Activated naive CD4-positive, alpha-beta T cell treated with Interleukin-2 at 50 U/mL for 16 hours (primary cell): ENCODE data around the gene GOLGA6C.
"Not testable (repeated sequence)": the region's sequence is repeated elsewhere in the genome, so short reads cannot be mapped to it uniquely, and the experiment has no call there.

ENCODE experiments used
- DNase-seq: peaks from one replicate; pipeline ENCODE4 v3.0.0-alpha.2; 2020

Gene GOLGA6C, protein sequence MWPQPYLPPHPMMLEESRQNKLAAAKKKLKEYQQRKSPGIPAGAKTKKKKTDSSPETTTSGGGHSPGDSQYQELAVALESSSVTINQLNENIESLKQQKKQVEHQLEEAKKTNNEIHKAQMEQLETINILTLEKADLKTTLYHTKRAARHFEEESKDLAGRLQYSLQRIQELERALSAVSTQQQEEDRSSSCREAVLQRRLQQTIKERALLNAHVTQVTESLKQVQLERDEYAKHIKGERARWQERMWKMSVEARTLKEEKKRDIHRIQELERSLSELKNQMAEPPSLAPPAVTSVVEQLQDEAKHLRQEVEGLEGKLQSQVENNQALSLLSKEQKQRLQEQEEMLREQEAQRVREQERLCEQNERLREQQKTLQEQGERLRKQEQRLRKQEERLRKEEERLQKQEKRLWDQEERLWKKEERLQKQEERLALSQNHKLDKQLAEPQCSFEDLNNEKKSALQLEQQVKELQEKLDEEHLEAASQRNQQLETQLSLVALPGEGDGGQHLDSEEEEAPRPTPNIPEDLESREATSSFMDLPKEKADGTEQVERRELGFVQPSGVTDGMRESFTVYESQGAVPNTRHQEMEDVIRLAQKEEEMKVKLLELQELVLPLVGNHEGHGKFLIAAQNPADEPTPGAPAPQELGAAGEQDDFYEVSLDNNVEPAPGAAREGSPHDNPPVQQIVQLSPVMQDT

DNA sequence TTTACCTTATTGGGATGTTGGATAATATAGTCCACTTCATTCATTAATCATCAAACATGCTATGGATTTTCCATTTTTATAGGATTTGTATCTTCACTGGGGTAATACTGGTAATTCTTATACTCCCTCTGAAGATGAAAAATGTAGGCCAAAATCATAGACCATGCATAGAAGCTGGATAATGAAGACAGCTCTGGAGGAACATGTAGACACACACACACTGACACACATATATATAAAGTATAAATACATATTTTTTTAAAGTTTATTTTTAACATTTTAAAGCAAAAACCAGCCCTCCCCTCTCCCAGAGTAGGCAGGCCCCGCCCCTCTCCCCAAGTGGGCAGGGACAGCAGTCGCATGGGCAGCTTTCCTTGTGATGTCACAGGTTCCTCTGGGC lies at the start of gene GOLGA6C:
Gene GOLGA6C (plus strand): TSS at position 301 of the 400 bp plus-strand sequence. CDS start 265 bp downstream, outside the sequence.
- not testable (repeated sequence) for DNase-seq

DNA sequence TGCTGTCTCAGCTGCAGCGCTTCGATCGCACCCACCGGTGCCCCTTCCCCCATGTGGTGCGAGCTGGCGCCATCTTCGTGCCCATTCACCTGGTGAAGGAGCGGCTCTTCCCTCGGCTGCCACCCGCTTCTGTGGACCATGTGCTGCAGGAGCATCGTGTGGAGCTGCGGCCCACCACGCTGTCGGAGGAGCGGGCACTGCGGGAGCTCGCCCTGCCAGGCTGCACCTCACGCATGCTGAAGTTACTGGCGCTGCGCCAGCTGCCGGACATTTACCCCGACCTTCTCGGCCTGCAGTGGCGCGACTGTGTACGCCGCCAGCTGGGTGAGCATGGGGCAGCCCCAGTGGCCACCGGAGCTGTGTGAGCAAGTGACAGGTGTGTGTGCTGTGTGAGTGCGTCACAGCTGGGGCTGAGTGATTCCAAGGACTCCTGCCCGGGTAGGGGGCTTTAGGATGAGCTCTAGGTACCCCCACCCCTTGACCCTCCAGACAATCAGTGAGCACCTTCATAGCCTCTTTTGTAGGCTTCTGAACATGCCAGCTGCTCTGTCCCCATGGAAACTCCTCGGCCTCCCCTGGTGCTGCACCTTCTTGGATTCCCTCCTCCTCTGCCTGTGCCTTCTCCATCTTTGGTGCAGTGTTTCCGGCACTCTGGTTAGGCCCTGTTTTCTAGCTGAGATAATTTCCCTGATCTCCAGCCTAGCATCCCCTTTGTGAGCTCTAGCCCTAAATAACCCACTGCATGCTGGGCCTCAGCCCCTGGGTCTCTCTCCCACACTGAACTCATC lies 49.4 kb upstream of the GOLGA6C start:
- DNase-seq, result no peak

DNA sequence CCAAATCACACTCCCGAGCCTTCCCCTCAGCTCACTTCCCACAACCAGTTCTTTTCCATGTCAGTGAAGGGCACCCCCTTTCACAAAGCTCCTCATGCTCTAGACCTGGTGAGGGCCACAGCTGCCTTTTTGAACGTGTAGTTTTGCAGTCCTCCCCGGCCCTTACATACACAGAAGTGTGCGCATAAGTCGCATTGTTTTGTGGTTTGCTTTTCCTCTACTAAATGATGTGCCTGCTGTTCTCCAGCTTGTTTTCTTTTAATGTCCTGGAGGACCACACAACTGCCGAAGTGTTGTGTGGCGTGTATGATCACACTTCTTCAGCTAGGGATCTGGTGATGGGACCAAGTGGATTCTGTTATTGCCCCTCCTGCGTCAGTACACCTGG lies 48.9 kb upstream of the GOLGA6C start:
- no peak for DNase-seq

DNA sequence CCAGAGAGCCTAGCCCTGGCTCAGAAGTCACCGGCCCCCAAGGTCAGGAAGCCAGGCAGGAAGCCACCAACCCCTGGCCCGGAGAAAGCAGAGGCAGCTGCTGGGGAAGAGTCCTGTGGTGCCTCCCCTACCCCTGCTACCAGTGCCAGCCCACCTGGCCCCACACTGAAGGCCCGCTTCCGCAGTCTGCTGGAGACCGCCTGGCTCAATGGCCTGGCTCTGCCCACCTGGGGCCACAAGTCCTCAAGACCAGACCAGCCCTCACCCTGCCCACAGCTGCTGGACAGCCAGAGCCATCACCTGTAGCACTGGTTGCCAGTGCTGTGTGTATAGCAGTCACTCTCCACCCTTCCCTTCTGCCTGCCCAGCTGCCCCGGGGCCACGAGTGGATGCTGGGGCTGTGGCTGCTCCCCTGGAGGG lies 47.3 kb upstream of the GOLGA6C start:
- DNase-seq, result no peak

DNA sequence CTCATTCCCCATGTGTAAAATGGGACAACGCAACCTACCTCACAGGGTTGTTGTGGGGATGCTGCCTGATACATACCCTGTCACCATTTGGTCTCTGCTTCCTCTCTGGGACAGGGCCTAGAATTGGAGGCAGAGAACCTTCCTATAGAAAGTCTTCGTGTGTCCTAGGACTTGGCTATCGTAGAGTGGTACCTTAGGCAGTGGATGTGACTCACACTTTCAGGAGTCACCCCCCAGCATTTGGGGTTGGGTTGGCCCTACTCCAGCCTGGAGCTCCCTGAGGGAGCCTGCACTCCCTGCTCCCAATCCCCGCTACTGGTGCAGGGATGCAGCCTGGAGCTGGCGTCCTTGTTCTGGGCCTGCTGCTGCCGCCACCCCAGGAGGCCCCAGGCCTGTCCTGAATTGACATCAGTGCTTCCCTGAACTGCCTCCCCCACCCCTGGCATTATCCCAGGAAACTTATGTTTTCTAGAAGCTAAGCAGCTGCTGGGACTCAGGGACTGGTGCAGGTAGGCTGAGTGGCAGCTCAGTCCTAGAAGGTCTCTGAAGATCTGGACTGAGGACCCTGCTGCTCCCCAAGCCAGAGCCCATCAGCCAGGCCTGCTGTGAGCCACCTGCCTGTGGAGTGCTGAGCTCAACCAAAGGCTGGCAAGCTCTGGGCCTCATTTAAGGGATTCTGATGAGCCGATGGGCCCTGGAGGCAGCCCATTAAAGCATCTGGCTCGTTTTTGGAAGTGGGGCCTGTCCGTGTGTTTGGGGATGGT lies 46.5 kb upstream of the GOLGA6C start:
- DNase-seq, result no peak

DNA sequence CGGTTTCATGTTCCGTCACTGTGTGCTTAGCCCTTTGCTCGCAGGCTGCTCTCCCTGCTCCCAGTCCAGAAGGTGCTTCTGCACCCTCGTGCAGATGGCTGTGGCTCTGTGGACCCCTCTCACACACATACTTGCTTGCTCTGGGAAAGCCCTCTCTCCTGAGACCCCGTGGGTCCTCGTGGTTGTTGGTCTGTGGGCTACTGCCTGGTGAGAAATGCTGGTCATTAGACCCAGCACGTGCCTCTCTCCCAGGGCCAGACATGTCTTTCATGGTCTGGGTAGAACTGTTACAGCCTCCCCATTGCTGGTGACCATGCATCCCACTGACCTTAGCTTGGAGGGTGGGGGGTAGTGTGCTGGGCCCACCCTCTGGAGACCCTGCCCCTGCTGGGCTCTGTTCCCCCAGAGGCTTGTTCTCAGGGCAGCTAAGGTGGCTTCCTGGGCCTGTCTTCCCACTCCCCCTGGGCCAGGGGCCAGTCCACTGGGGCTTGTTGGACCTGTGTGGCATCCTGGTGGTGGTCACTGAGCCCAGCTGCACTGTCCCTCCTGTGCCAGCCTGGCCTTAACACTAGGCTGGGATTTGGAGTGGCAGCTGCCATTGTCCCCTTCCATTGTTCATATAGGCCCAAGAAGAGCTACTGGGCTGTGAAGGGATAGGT lies 45.8 kb upstream of the GOLGA6C start:
- no peak for DNase-seq

DNA sequence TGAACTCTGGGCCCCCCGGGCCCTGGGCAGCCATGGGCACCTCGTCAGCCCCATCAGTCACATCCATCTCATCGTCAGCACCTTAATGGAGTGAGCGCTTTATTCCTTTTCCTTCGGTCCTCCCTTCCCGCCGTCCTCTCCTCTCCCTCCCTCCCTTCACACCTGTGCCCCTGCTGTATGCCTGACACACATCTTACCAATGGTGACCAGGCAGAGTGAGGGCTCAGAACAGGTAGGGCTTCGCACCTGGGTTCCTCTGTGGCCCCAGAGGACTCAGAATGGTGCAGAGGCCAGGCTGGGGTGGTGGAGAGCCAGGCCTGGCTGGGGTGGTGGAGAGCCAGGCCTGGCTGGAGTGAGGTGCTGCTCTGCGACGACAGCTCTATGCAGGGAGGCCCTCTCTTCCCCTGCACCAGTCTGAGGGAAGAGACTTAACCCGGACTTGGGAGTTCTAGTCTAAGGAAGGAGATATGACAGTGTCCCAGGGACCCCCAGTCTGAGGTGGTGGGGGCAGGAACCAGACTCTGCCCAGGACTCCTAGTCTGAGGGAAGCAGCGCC lies 44.8 kb upstream of the GOLGA6C start:
- no peak for DNase-seq

DNA sequence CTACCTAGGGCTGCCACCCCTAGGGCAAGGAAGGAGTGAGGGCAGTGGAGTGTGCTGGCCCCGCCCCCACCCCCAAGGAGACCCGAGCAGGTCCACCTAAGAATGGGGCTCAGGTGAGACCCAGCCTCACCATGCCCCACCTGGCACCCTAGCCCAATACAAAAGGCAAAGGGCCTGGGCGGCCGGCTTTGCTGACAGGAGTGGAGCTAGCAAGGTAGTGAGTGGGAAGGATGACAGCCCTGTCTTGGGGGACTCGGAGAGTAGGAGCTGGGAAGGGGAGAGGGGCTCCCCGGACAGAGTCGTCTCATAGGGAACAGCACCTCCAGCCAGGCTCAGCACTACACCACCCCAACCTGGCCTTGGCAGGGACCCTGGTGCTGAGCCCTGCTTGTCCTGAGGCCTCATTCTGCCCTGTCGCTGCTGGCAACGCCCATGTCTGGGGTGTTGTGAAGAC lies 44.3 kb upstream of the GOLGA6C start:
- DNase-seq, result no peak

DNA sequence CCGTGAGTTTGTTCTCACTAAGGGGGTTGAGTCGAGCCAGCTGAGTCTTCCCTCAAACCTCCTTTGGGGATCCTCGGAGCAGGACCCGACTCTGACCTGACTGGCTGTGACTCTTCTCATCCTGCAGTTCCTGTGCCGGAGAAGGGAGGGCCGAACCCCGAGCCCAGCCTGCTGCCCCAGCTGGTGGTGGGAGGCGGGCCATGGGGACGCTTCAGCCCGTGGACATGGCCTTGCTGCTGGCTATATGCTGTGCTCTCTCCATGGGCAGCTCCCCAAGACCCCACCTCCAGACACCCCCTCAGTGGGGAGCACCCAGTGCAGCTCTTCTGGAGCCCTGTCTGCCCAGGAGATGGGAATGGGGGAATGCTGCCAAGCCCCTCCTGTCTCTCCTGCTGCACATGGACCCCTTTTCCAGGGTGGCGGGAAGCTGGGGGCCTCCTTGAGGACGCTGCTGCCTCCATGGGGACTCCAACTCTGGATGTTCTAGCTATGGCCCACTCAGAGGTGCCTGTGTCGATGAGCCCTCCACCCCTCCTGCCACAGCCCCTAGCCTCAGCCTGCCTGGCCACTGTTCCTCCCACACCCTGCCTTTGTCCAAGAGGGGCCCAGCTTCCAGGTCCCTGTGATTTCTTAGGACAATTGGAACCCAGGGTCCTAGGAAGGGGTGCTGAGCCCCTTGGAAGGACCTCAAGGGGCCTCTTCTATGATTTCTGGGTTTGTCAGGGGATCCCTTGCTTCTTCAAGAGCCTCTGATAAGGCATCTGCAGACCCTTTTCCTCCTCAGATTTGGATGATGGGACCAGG lies 43.6 kb upstream of the GOLGA6C start:
- DNase-seq, result no peak

DNA sequence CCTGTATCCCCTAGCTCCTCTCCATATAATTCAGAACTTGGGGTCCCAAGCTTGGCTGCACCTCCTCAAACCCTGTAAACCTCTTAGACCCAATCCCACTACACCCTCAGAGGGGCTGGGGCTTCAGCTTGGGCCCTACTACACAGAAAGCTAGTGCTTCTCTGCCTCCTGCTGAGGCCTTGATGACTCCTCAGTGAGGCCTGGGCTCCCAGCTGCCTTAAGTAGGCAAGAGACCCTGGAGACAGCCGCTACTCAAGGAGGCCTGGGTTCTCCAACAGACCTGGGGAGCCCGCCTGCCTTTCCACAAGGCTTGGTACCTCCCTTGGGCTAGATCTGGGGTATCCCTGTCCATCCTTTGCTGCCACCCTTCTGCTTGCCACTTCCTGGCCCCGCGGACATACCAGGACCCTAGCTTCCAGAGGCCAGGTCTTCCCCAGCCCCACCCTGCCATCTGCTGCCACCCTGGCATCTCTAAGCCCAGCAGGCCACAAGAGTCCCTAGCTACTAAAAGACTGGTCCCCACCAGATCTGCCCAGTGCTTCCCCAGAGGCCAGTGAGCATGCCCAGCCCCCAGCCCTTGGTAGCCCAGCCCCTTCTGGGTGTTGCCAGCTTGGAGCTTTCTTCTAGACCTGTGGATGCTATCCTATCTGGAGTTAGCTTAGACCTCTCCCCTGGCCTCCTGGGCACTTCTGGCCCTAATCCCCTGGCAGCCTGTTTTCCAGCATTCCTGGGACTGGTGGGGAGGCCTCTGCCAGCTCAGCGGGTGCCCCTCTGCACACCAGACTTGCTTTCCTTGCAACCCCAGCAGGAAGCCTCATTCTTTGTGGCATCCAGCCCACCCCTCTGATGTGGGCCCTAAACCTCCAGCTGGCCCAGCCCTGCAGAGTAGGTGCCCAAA lies 42.8 kb upstream of the GOLGA6C start:
- DNase-seq, result no peak

DNA sequence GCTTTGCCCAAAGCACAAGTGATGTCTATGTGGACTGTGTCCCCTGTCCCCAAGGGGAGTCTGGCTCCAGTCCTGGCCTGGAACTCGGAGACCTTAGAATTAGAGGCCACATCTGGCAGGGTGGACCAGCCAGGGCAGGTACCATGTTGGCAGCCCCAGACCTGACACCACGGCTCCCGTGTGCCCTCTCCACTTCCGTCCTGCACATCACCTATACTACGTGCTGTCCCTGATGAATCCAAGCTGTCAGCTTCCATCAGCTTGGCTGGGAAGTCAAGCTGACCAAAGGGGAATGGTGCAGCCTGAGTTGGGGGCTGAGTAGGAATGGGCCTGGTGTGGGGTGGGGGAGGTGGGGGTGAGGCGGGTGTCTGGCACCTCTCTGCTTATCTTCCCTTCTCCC lies 41.1 kb upstream of the GOLGA6C start:
- no peak for DNase-seq

DNA sequence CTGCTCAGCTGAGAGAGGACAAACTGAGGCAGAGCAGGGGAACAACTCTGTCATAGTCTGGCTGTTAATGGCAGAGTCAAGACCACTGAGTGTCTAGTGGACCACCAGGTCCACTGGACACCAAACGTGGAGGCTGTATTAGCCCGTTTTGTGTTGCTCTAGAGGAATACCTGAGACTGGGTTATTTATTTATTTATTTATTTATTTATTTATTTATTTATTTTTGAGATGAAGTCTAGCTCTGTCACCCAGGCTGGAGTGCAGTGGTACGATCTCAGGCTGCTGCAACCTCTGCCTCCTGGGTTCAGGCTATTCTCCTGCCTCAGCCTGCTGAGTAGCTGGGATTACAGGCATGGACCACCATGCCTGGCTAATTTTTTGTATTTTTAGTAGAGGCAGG lies 40.6 kb upstream of the GOLGA6C start:
- DNase-seq, result not testable (repeated sequence)

DNA sequence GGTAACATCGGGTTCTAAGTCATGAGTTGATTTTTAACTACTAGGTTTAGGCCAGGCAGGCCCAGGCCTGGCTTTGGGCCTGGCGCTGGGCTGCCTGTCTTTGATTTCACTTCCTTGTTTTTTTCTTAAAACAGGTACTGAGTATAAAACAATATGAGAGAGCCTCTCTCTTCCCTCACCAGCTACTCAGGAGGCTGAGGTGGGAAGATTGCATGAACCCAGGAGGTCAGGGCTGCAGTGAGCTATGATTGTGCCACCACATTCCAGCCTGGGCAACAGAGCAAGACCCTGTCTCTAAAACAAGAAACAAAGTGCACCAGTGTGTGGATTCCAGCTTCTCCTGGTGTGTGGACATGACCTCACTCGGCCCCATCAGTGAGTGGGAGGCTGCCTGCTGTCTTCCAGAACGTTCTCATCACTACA lies 38.6 kb upstream of the GOLGA6C start:
- not testable (repeated sequence) for DNase-seq

DNA sequence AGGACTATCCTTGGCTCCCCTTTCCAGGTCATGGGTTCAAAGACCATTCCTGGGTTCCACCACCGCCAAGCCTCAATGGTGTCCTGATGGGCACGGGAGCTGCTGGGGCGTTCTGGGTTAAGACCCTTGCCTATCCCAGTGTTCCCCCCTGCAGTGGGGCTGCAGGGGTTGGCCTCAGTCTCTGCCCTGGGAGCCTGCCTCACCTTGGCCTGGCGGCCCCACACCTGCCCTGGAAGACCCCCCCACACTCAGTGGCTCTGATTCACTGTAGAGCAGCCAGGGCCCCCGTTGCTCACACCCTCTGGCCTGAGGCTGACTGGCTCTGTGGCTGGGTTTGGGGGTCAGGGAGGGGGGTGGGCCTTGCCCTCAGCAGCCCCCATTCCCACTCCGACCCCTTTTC lies 34.4 kb upstream of the GOLGA6C start:
- no peak for DNase-seq

DNA sequence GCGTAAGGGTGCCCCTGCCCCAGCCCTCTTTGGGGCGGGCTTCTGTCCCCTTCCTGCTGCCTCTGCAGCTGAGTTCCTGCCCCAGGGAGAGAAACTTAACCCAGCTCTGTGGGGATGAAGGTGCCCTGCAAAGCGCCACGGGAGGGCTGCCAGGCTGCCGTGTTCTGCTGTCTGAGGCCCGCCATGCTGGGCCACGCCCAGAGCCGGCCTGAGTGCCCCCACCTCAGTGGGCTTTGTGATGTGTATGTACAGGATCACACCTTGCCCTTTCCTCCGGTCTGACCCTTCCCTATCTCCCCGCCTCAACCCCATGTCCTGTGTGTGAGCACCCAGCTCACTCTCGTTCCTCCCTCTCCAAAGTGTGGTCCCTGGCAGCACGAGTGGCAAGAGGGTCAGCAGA lies 33.9 kb upstream of the GOLGA6C start:
- DNase-seq, result no peak

DNA sequence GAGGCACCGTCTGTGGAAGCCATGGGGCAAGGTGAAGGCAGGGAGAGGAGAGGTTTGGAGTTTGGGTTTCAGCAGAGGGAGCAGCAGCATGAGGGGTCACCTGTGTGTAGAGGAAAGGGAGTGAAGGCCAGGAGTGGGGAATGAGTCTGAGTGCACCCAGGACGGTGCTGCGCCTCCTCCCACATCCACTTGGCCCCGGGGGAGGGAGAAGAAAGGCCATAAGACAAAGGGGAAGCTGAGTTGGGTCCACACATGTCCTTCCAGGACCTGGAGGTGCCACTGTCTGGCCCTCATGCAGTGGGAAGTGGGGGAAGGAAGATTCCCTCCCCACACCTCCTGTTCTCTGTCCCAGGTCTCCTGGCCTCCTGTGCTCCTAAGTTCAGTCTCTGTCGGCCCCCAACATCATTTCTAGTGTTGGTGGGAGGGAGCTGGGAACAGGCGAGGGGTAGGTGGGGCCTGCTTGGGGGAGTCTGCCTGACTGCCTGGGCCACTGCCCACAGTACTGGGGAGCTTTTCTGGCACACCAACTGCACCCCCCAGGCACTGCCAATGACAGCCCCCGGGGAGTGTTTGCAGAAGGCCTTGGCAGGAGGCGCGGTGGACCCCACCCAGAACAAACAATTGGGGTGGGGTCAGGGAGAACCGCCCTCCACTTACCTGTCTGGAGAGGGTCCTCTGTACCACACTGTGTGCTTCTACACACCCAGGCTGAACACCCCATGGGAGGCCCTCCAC lies 32.9 kb upstream of the GOLGA6C start:
- not testable (repeated sequence) for DNase-seq

DNA sequence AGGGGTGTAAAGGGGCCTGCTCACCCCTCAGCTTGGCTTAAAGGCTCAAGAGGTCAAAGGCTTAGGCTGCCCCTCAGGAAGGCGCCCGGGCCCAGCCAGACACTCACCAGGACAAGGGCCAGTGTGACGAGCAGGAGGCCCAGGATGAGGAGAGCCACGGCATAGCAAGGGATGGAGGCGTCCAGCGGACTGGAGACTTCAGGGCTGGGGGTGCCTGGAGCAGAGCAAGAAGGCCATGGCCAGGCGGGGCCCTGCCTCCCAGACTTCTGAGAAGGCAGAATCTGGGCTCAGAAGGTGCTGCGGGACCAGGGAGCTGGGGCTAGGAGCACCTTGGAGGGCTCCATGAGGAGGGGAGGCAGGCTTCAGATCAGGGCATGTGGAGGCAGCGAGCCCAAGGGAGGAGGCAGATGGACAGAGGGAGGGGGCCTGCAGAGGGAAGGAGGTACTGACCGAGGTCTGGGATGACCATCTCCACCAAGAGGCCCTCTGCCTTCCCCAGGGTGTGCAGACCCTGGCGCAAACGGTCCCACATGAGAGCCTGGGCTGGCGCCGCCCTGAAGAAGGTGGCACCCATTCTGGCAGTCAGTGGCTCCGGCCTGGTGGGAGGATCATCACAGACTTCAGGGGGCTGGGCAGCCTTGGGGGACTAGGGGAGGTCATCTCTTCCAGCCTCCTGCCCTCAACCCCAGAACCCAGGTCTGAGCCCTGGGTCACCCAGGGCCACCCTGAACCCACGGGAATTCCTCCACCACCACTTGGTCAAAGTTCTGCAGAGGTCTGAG lies 32.0 kb upstream of the GOLGA6C start:
- DNase-seq, result no peak

DNA sequence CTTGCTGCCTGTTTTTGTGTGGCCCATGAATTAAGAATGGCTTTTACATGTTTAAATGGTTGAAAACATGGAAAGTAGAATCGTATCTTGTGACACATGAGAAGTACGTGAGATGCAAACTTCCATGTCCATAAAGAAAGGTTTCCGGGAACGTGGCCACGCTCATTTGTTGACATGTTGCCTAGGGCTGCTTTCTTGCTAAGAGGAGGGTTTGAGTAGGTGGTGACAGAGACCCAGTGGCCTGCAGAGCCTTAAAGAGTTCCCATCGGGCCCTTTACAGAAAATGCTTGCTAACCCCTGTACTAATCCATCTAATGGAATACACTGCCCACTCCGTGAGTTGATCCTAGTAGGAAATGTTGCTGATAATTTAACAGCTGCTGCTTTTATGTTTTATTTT lies 31.0 kb upstream of the GOLGA6C start:
- not testable (repeated sequence) for DNase-seq
